Measurements from ENCODE around the gene CTIF. TPM values are rescaled to one million over a fixed set of nuclear protein-coding genes. Genes with fewer than 3 reads are reported as not detected.

CTIF gene
- total RNA-seq, 1 donor from 2014 or later, result 24.9 TPM

- no peak for DNase-seq (ENCODE audit: low read depth)
These were observed 184.2 kb downstream of the CTIF start for GRCh38 chr18:48723016-48723415.

- DNase-seq (ENCODE audit: low read depth), result no peak
These were observed 185.0 kb downstream of the CTIF start for GRCh38 chr18:48723837-48724236.

GRCh38 chr18:48724442-48724841 is 185.6 kb downstream of the CTIF start:
- DNase-seq (ENCODE audit: low read depth), result no peak

GRCh38 chr18:48724939-48725338 is 186.1 kb downstream of the CTIF start:
- no peak for DNase-seq (ENCODE audit: low read depth)

GRCh38 chr18:48725562-48725961 is 186.7 kb downstream of the CTIF start:
- no peak for DNase-seq (ENCODE audit: low read depth)

- no peak for DNase-seq (ENCODE audit: low read depth)
These were observed 188.8 kb downstream of the CTIF start for GRCh38 chr18:48727681-48728080.

GRCh38 chr18:48728204-48728833 is 189.5 kb downstream of the CTIF start:
- DNase-seq (ENCODE audit: low read depth), result peak; percentile 91

- DNase-seq (ENCODE audit: low read depth), result no peak
These were observed 190.6 kb downstream of the CTIF start for GRCh38 chr18:48729404-48729803.

- DNase-seq (ENCODE audit: low read depth), result no peak
These were observed 191.2 kb downstream of the CTIF start for GRCh38 chr18:48730010-48730409.

- DNase-seq (ENCODE audit: low read depth), result no peak
These were observed 194.1 kb downstream of the CTIF start for GRCh38 chr18:48732767-48733424.

- DNase-seq (ENCODE audit: low read depth), result no peak
These were observed 194.9 kb downstream of the CTIF start for GRCh38 chr18:48733643-48734253.

- no peak for DNase-seq (ENCODE audit: low read depth)
These were observed 195.6 kb downstream of the CTIF start for GRCh38 chr18:48734460-48734859.

- DNase-seq (ENCODE audit: low read depth), result no peak
These were observed 196.3 kb downstream of the CTIF start for GRCh38 chr18:48735080-48735676.

- no peak for DNase-seq (ENCODE audit: low read depth)
These were observed 196.9 kb downstream of the CTIF start for GRCh38 chr18:48735681-48736255.

GRCh38 chr18:48736321-48737260 is 197.8 kb downstream of the CTIF start:
- DNase-seq (ENCODE audit: low read depth), result no peak

- no peak for DNase-seq (ENCODE audit: low read depth)
These were observed 200.6 kb downstream of the CTIF start for GRCh38 chr18:48739266-48740067.

GRCh38 chr18:48740068-48740440 is 201.2 kb downstream of the CTIF start:
- DNase-seq (ENCODE audit: low read depth), result no peak

- DNase-seq (ENCODE audit: low read depth), result no peak
These were observed 202.1 kb downstream of the CTIF start for GRCh38 chr18:48740851-48741485.

- DNase-seq (ENCODE audit: low read depth), result no peak
These were observed 203.0 kb downstream of the CTIF start for GRCh38 chr18:48741866-48742265.

- no peak for DNase-seq (ENCODE audit: low read depth)
These were observed 203.5 kb downstream of the CTIF start for GRCh38 chr18:48742304-48742703.

All from myocyte (in vitro differentiated cells).